IMR-90 (cell line): Measurements from ENCODE around the gene MFAP3L. TPM values are rescaled to one million over a fixed set of nuclear protein-coding genes. Genes with fewer than 3 reads are reported as not detected.
A peak's percentile ranks its signal among the peaks of the same experiment; 100 is the strongest.

Source experiments
- ATAC-seq: fragments of 200-7000 bp; cut with Tn5 transposase; 2 replicates; pipeline ENCODE4 v1.9.1; 2020; ENCODE audit warnings: low read depth, mild to moderate bottlenecking, moderate library complexity
- Bru-seq: library from RNA; stranded (reverse); fragments of 400-500 nt; gene quantifications from one replicate; lab custom pipeline; 2021; lab: Mats Ljungman, UMichigan
- BruChase-seq, 2 experiments: library from RNA; stranded (reverse); fragments of 400-500 nt; gene quantifications; one replicate each; lab custom pipeline; 2021; lab: Mats Ljungman, UMichigan
- BruUV-seq: library from RNA; stranded (reverse); fragments of 400-500 nt; replicated peaks from 2 replicates; lab custom pipeline; 2021; lab: Mats Ljungman, UMichigan
- CTCF ChIA-PET: fragments of 300-600 bp; formaldehyde crosslinking; extraction: SDS; loops from one replicate; lab custom pipeline; 2021; ENCODE audit warnings: antibody characterized with exemption; lab: Yijun Ruan, JAX
- POLR2A ChIA-PET: fragments of 300-600 bp; sonication (Branson Sonifier 250); formaldehyde crosslinking; loops from one replicate; lab custom pipeline; 2022; ENCODE audit warnings: antibody characterized with exemption; ENCODE audit not compliant: unreplicated experiment; lab: Charles Lee
- DNase-seq: peaks from one replicate; pipeline ENCODE4 v3.0.0; 2013
- H2AFZ ChIP-seq: replicated peaks from 2 replicates; pipeline ENCODE3; 2013; ENCODE audit warnings: low read length, mild to moderate bottlenecking; ENCODE audit not compliant: poor library complexity
- H2AK5ac ChIP-seq: 2 replicates; pipeline ENCODE4 v1.6.1; 2013; ENCODE audit warnings: low read depth, low read length, inconsistent platforms
- H2AK9ac ChIP-seq: replicated peaks from 2 replicates; pipeline ENCODE3; 2013; ENCODE audit warnings: mild to moderate bottlenecking, low read depth, low read length, moderate library complexity; ENCODE audit not compliant: poor library complexity
- H2BK120ac ChIP-seq: 2 replicates; pipeline ENCODE4 v1.6.1; 2013; ENCODE audit warnings: low read depth, low read length, inconsistent platforms
- H2BK15ac ChIP-seq: 3 replicates; pipeline ENCODE4 v1.6.1; 2013; ENCODE audit warnings: low read depth, low read length, inconsistent platforms
- H2BK20ac ChIP-seq: 2 replicates; pipeline ENCODE4 v1.6.1; 2013; ENCODE audit warnings: low read depth, mild to moderate bottlenecking, inconsistent platforms, low read length, moderate library complexity
- H2BK5ac ChIP-seq: 2 replicates; pipeline ENCODE4 v1.6.1; 2013; ENCODE audit warnings: mild to moderate bottlenecking, low read depth, low read length, inconsistent platforms; ENCODE audit not compliant: poor library complexity, severe bottlenecking
- H3K14ac ChIP-seq: replicated peaks from 2 replicates; pipeline ENCODE4 v1.6.1; 2013; ENCODE audit warnings: low read depth, low read length, inconsistent platforms
- H3K18ac ChIP-seq: 2 replicates; pipeline ENCODE4 v1.6.1; 2013; ENCODE audit warnings: low read depth, low read length, control low read depth
- H3K23ac ChIP-seq: 2 replicates; pipeline ENCODE4 v1.6.1; 2013; ENCODE audit warnings: low read depth, low read length, inconsistent platforms
- H3K27ac ChIP-seq: 2 replicates; pipeline ENCODE4 v1.5.1; 2013; ENCODE audit warnings: mild to moderate bottlenecking, control low read depth, low read length; ENCODE audit not compliant: insufficient read depth
- H3K27me3 ChIP-seq: 2 replicates; pipeline ENCODE4 v1.6.1; 2013; ENCODE audit warnings: low read length; ENCODE audit not compliant: control insufficient read depth, insufficient read depth
- H3K36me3 ChIP-seq: 2 replicates; pipeline ENCODE4 v1.6.1; 2013; ENCODE audit warnings: low read length, mixed read lengths; ENCODE audit not compliant: control insufficient read depth, insufficient read depth
- H3K4ac ChIP-seq: 2 replicates; pipeline ENCODE4 v1.6.1; 2013; ENCODE audit warnings: low read depth, low read length, inconsistent platforms
- H3K4me1 ChIP-seq: 2 replicates; pipeline ENCODE4 v1.6.1; 2013; ENCODE audit warnings: low read length, mixed read lengths; ENCODE audit not compliant: control insufficient read depth, insufficient read depth
- H3K4me2 ChIP-seq: 2 replicates; pipeline ENCODE4 v1.6.1; 2013; ENCODE audit warnings: low read depth, mild to moderate bottlenecking, control low read depth, low read length, moderate library complexity
- H3K4me3 ChIP-seq: 2 replicates; pipeline ENCODE4 v1.5.1; 2013; ENCODE audit warnings: low read depth, mild to moderate bottlenecking, control low read depth, low read length, moderate library complexity; ENCODE audit not compliant: insufficient read depth
- H3K56ac ChIP-seq: 2 replicates; pipeline ENCODE4 v1.6.1; 2013; ENCODE audit warnings: low read length, inconsistent platforms; ENCODE audit not compliant: insufficient read depth; ENCODE audit errors: extremely low read depth
- H3K79me1 ChIP-seq, 2 experiments: 2 replicates each; pipeline ENCODE4 v1.6.1; 2013; ENCODE audit warnings: low read length in 2 of 2, inconsistent platforms in 1 of 2, low read depth in 1 of 2
- H3K9ac ChIP-seq: 2 replicates; pipeline ENCODE4 v1.6.1; 2013; ENCODE audit warnings: low read depth, low read length, control low read depth
- H3K9me1 ChIP-seq: 2 replicates; pipeline ENCODE4 v1.6.1; 2013; ENCODE audit warnings: low read length, inconsistent platforms; ENCODE audit not compliant: insufficient read depth
- H3K9me3 ChIP-seq: 2 replicates; pipeline ENCODE4 v1.6.1; 2013; ENCODE audit warnings: low read length; ENCODE audit not compliant: control insufficient read depth, insufficient read depth
- H4K20me1 ChIP-seq: 2 replicates; pipeline ENCODE4 v1.6.1; 2013; ENCODE audit warnings: low read length, inconsistent platforms; ENCODE audit not compliant: insufficient read depth
- H4K5ac ChIP-seq: 2 replicates; pipeline ENCODE4 v1.6.1; 2013; ENCODE audit warnings: mild to moderate bottlenecking, low read depth, low read length, control low read depth
- H4K8ac ChIP-seq, 2 experiments: 2 replicates each; pipeline ENCODE4 v1.6.1; 2013; ENCODE audit warnings: low read depth in 2 of 2, low read length in 2 of 2, control low read depth in 1 of 2, inconsistent platforms in 1 of 2
- H4K91ac ChIP-seq: 2 replicates; pipeline ENCODE4 v1.6.1; 2013; ENCODE audit warnings: low read depth, low read length, inconsistent platforms; ENCODE audit not compliant: insufficient read depth
- BHLHE40 ChIP-seq: fragments of 150-350 bp; IDR thresholded peaks from 2 replicates; pipeline ENCODE4 v1.6.1; 2016; ENCODE audit warnings: mild to moderate bottlenecking, low read depth, low read length
- CEBPB ChIP-seq: IDR thresholded peaks from 2 replicates; pipeline ENCODE4 v1.6.1; 2012; ENCODE audit warnings: low read depth, low read length, improper control_type of control experiment
- MAZ ChIP-seq: IDR thresholded peaks from 2 replicates; pipeline ENCODE4 v1.6.1; 2012; ENCODE audit warnings: low read depth, mild to moderate bottlenecking, low read length, improper control_type of control experiment, moderate library complexity, borderline replicate concordance
- WGBS, 2 experiments: methylation state at CpG; one replicate each; pipeline versions ENCODE4 v1.1.5 to v1.1.7; 2013; ENCODE audit warnings: missing lambda C conversion rate in 2 of 2; ENCODE audit not compliant: insufficient read length in 1 of 2; ENCODE audit errors: extremely low coverage in 2 of 2; 5-methylcytosine and 5-hydroxymethylcytosine counted together
- dilution Hi-C: fragments of 300-500 bp; cut with HindIII; formaldehyde crosslinking; loops from one replicate; pipeline ENCODE4 v1.14.3; 2018; ENCODE audit warnings: low sequenced_read_pairs; ENCODE audit not compliant: unreplicated experiment
- in situ Hi-C: fragments of 300-500 bp; cut with MboI; formaldehyde crosslinking; loops from 3 replicates; pipeline ENCODE4 v1.14.3; 2019; ENCODE audit warnings: low sequenced_read_pairs, inconsistent platforms, mixed read lengths
- intact Hi-C: fragments of 100-400 bp; cut with micrococcal nuclease; formaldehyde crosslinking; loops from 2 replicates; pipeline ENCODE4 v1.10.0; 2022
- long read RNA-seq: library from polyadenylated mRNA; unstranded; transcript quantifications from one replicate; pipeline ENCODE4 v2.0.0, GENCODE V29; 2021; ENCODE audit not compliant: unreplicated experiment
- polyA plus RNA-seq, 3 experiments: library from polyadenylated mRNA; depleted of rRNA; stranded (reverse); fragments of >200 nt; gene quantifications; 2 replicates each; pipeline ENCODE4 v1.2.3, GENCODE V29; 2012; ENCODE audit warnings: low replicate concordance in 1 of 3
- total RNA-seq: library from RNA; depleted of rRNA; stranded (reverse); fragments of >200 nt; gene quantifications from 2 replicates; pipeline ENCODE4 v1.2.3, GENCODE V29; 2012; rRNA removed
- TF ChIP-seq, protein P1 (sequence below): conservative IDR thresholded peaks from 2 replicates; pipeline ENCODE4 v1.5.1; 2012; ENCODE audit warnings: mild to moderate bottlenecking, low read depth, low read length, improper control_type of control experiment

MFAP3L gene
- total RNA-seq (0.28 and 0.36 TPM in 2 replicates), polyA plus RNA-seq (2012; rRNA removed) (0.06 and 0.22 TPM in 2 replicates), Bru-seq, nascent RNA (percentile 22 among the genes with signal in this experiment), BruChase-seq, experiment 1, labeled RNA remaining after a 6-hour chase (percentile 21 among the genes with signal in this experiment), BruChase-seq, experiment 2, labeled RNA remaining after a 2-hour chase (percentile 24 among the genes with signal in this experiment)
- 0.01 and 0.02 TPM in 2 replicates for polyA plus RNA-seq (2012; cell fraction: cytosol; rRNA removed)
- polyA plus RNA-seq (2012; cell fraction: nucleus; rRNA removed; ENCODE audit: low replicate concordance) = 0.05 and 0.08 TPM in 2 replicates
- long read RNA-seq = 0 reads

DNA sequence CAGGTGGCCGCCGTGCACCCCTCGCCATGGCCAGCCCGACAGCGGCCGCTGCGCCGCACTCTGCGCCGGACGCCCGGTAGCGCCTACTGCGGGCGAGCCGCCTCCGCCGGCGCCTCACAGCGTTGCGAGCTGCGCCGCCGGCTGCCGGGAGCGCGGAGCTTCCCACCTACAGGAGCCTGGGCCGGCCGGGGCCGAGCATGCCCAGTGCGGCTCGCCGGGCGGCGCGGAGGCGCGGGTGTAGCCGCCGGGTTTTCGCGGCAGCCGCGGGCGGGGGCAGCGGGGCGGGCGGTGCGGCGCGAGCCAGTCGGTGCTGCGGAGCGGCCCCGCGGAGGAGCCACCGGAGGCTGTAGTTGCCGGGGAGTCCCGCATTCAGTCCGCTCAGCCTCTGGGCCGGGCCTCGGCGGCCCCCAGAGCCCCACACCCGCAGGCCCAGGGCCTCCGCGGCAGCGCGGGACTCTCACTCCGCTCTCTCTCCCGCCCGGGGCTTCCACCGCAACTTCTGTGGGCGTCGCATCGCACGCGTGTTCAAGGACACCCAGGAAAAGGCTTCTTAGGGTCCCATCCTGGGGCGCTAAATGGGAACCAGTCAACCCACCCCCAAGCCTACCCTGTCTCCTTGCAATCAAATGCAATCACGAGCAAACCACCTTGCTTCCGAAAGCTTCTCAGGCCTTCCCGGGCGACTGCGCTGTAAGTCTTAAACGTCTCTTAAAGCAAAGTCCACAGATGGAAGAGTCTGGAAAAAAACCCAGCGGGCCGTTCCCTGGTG lies at the start of gene MFAP3L:
MFAP3L (minus strand) TSS at position 143 of the 769 bp plus-strand sequence. CDS start 20,518 bp downstream, outside the sequence.
- peak within 1 kb of the TSS; percentile 27 for H3K9ac ChIP-seq
- peak within 1 kb of the TSS; percentile 99 for H2AFZ ChIP-seq
- no peak within 1 kb of the TSS for H4K5ac ChIP-seq
- peaks cover 23% of the 10 kb centered on the region for H3K27me3 ChIP-seq
- no peak within 1 kb of the TSS for H2BK20ac ChIP-seq
- H4K20me1 ChIP-seq = no peaks in the 10 kb centered on the region
- peak within 1 kb of the TSS in 1 of 2 experiments; percentile 24; a peak in 1 of 4 replicates for H4K8ac ChIP-seq
- intact Hi-C loops = loop anchor here (5.0 kb wide), 2 partner anchors 204 to 414 kb away; partner anchors contain the start of gene NEK1
- H2AK9ac ChIP-seq = peak within 1 kb of the TSS; percentile 83
- CTCF ChIA-PET = interaction anchor here (1.0 kb wide), 1 partner anchor 266 kb away, joined by 3 read pairs; no protein-coding TSS in a partner anchor
- H2AK5ac ChIP-seq = no peak within 1 kb of the TSS
- H3K36me3 ChIP-seq = no peaks in the 10 kb centered on the region
- H3K4me1 ChIP-seq = 0 out of 2 replicates have a peak, but pooled peaks cover 2% of the 10 kb centered on the region
- no peak within 1 kb of the TSS for H3K14ac ChIP-seq
- no peak within 1 kb of the TSS for H3K4ac ChIP-seq
- POLR2A ChIA-PET = interaction anchor here (0.6 kb wide), 1 partner anchor 317 kb away, joined by 8 read pairs; no protein-coding TSS in a partner anchor
- WGBS, 2 experiments = 1% methylated on average over 27 of the region's 86 CpGs; no CpG with 5 or more reads in 1 of the 2 experiments
- peak; percentile 84 for DNase-seq
- peak within 1 kb of the TSS; percentile 37; the same call in 1 of the 2 replicates for H3K23ac ChIP-seq
- no peak within 1 kb of the TSS for H2BK5ac ChIP-seq
- no peak within 1 kb of the TSS for H3K27ac ChIP-seq
- H2BK15ac ChIP-seq = no peak within 1 kb of the TSS
- BruUV-seq = no TSS peak
- 0 out of 2 replicates have a peak, but pooled peaks cover 5% of the 10 kb centered on the region for H3K9me3 ChIP-seq
- no peaks in the 10 kb centered on the region for H3K9me1 ChIP-seq
- H3K18ac ChIP-seq = no peak within 1 kb of the TSS
- no peak within 1 kb of the TSS for H2BK120ac ChIP-seq
- in situ Hi-C loops = no loop called here
- peak; percentile 99 for TF ChIP-seq MAZ
- peak; percentile 13; the same call in 1 of the 2 replicates for TF ChIP-seq BHLHE40
- no peak for TF ChIP-seq CEBPB
- TF ChIP-seq, protein P1, sequence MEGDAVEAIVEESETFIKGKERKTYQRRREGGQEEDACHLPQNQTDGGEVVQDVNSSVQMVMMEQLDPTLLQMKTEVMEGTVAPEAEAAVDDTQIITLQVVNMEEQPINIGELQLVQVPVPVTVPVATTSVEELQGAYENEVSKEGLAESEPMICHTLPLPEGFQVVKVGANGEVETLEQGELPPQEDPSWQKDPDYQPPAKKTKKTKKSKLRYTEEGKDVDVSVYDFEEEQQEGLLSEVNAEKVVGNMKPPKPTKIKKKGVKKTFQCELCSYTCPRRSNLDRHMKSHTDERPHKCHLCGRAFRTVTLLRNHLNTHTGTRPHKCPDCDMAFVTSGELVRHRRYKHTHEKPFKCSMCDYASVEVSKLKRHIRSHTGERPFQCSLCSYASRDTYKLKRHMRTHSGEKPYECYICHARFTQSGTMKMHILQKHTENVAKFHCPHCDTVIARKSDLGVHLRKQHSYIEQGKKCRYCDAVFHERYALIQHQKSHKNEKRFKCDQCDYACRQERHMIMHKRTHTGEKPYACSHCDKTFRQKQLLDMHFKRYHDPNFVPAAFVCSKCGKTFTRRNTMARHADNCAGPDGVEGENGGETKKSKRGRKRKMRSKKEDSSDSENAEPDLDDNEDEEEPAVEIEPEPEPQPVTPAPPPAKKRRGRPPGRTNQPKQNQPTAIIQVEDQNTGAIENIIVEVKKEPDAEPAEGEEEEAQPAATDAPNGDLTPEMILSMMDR = 0 out of 2 replicates have a peak, but pooled peaks have one; percentile 19
- ATAC-seq = peak; percentile 96
- no peaks in the 10 kb centered on the region for H3K79me1 ChIP-seq
- dilution Hi-C loops = no loop called here
- H3K56ac ChIP-seq = no peak within 1 kb of the TSS
- H4K91ac ChIP-seq = no peak within 1 kb of the TSS
- H3K4me3 ChIP-seq = peak within 1 kb of the TSS; percentile 68
- peak within 1 kb of the TSS; percentile 81 for H3K4me2 ChIP-seq
